GM18502 (cell line): ENCODE results near the gene HTT.
"Not testable (repeated sequence)": the region's sequence is repeated elsewhere in the genome, so short reads cannot be mapped to it uniquely, and the experiment has no call there.

Source experiments
- ATAC-seq: cut with Tn5 transposase; IDR thresholded peaks from one replicate; pipeline ENCODE4 v1.9.1; 2021; ENCODE audit warnings: mild to moderate bottlenecking; ENCODE audit not compliant: unreplicated experiment, poor library complexity

HTT gene

DNA sequence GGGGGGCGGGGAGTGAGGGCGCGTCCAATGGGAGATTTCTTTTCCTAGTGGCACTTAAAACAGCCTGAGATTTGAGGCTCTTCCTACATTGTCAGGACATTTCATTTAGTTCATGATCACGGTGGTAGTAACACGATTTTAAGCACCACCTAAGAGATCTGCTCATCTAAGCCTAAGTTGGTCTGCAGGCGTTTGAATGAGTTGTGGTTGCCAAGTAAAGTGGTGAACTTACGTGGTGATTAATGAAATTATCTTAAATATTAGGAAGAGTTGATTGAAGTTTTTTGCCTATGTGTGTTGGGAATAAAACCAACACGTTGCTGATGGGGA lies 1.1 kb downstream of the HTT start:
- no peak for ATAC-seq

GRCh38 chr4:3077796-3078195 lies 3.3 kb downstream of the HTT start:
- no peak for ATAC-seq

DNA sequence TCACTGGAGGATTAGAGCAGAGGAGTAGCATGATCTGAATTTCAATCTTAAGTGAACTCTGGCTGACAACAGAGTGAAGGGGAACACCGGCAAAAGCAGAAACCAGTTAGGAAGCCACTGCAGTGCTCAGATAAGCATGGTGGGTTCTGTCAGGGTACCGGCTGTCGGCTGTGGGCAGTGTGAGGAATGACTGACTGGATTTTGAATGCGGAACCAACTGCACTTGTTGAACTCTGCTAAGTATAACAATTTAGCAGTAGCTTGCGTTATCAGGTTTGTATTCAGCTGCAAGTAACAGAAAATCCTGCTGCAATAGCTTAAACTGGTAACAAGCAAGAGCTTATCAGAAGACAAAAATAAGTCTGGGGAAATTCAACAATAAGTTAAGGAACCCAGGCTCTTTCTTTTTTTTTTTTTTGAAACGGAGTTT lies 5.2 kb downstream of the HTT start:
- ATAC-seq: no peak

DNA sequence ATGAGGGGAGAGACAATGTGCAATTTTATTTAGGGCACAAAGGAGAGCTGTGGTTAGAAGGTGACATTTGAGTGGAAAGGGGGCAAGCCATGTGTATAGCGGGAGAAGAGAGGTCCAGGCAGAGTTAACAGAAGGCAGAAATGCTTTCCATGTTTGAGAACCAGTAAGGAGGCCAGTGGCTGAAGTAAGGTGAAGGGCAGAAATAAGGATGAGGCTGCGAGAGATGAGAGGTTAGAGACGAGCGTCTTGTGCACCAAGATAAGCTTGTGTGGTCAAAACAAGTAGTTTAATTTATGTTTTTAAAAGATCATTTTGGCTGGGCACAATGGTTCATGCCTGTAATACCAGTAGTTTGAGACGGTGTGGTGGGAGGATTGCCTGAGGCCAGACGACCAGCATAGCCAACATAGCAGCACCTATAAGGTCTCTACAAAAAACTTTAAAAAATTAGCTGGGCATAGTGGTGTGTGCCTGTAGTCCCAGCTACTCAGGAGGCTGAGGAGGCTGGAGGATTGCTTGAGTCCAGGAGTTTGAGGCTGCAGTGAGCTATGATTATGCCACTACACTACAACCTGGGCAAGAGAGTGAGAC lies 8.5 kb downstream of the HTT start:
- ATAC-seq: no peak

- ATAC-seq: no peak
These were observed 9.3 kb downstream of the HTT start for GRCh38 chr4:3083732-3084131.

DNA sequence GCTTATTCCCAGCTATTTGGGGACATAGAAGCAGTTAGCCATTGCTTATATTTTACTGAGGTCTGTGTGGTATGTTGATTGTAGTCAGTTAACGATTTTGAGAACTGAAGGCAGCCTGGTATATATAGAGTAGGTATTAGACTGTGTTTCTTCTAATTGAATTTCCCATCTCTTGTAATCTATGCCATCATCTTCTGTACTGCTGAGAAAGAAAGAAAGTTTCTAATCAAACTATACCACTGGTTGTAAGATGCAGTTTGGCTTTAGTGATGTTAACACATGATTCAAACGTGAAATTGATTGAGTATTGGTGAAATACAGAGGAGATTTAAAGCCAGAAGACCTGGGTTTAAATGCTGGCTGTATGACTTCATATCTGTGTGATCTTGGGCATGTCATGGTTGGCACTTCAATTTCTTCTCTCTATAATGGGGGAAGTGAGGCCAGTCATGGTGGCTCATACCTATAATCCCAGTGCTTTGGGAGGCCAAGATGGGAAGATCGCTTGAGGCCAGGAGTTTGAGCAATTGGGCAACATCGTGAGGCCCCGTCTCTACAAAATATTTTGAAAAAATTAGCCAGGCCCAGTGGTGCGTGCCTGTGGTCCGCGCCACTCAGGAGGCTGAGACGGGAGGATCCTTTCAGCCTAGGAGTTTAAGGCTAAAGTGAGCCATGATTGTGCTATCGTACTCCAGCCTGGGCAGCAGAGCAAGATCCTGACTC lies 11.6 kb downstream of the HTT start:
- ATAC-seq: no peak

GRCh38 chr4:3087115-3087797 lies 12.8 kb downstream of the HTT start:
- no peak for ATAC-seq

GRCh38 chr4:3091464-3091863 lies 17.0 kb downstream of the HTT start:
- ATAC-seq: no peak

- not testable (repeated sequence) for ATAC-seq
These were observed 20.2 kb downstream of the HTT start for GRCh38 chr4:3094701-3095100.

DNA sequence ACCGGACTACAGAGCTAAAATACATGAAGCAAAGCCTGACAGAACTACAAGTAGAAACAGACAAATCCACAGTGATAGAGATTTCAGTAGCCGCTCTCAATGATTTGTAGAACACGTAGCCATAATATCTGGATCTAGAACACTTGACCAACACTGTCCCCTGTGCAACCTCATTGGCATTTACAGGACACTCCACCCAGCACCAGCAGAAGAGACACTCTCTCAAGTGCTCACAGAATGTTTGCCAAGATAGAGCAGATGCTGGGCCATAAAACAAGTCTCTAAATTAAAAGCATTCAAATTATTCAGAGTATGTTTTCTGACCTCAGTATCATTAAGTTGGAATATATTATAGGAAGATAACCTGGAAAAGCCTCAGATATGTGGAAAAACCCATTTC lies 21.7 kb downstream of the HTT start:
- no peak for ATAC-seq

DNA sequence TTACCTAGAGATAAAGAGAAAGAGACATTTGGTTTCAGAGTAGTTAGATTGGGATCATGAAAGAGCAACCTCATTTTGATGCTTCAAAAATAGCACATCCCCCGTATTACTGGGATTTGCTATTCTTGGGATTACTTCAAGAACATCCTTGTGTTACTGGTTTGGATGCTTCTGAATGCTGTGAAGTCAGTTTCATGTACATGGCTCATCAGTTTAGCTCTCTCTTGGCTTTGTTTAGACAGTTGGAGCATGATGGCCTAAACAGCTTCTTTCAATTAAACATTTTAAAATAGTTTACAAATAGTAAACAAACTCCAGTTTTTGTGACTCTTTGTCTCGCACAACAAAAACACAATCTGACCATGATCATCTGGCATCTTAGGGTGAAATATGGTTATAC lies 23.9 kb downstream of the HTT start:
- no peak for ATAC-seq

GRCh38 chr4:3106339-3107186 lies 32.1 kb downstream of the HTT start:
- ATAC-seq: peak; percentile 96

DNA sequence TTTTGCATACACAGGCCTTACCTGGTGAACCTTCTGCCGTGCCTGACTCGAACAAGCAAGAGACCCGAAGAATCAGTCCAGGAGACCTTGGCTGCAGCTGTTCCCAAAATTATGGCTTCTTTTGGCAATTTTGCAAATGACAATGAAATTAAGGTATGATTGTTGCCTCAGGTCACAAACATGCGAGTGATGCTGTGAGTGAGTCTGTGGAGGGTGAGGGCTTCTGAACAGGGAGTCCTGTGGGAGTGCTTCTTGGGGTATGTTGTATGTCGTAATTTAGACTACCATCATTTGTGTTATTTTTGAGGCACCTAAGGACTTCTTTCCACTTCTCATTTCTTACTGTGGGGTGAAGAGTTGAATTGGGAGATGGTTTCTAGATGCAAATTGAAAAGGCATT lies 32.8 kb downstream of the HTT start:
- ATAC-seq: no peak

GRCh38 chr4:3107691-3108121 lies 33.2 kb downstream of the HTT start:
- ATAC-seq: no peak

DNA sequence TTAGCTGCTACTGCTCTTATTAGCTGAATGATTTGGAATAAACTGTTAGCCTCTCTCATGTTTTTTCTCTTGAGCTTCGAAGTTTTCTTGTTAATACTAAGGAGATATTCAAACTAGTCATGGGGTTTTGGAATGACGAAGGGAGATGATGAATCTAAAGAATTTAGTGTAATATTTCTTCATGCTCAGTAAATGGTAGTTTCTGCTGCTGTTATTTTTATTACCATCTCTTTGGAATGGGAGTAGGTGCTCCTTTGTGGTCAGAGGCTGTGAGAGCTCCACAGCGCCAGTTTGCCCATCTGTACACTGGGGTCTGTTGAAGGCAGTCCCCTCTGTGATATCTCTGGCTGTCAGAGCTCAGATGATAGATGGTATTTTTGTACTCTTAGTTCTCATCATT lies 33.7 kb downstream of the HTT start:
- ATAC-seq: no peak

DNA sequence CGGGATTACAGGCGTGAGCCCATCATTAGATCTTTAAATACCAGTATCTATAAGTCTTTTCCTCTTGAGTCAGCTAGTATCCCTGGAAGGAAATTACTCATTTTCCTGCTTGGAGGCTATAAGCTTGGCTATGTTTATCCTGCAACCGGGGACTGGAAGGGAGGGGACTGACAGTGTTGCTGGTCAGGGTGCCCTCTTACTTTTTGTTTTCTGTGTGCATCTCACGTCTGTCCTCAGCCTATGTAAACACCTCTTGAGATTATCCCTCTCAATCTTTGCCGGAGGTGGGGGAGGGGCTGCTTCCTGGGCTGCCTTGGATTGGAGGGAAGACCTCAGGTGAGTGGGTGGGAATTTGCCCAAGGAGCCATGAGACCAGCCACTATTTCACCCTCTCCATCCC lies 37.0 kb downstream of the HTT start:
- no peak for ATAC-seq

GRCh38 chr4:3112201-3112600 lies 37.7 kb downstream of the HTT start:
- ATAC-seq: no peak

- no peak for ATAC-seq
These were observed 38.4 kb downstream of the HTT start for GRCh38 chr4:3112609-3113469.

DNA sequence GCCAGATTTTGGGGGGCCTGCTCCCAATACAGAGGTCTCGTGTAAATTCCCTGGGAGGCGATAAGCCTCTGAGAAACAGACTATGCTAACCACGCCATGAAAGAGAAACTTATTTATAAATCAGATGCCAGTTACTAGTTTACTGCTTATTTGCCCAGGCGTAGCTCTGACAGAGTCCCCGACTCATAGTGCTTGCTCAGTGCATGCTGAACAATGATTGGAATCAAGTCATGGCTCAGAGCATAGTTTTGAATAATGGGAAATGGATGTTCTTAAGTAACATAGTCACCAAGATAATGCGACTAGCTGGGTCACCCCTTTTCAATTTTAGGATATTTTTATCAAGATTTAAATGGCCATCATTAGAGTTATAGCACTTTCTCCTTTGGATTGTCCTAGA lies 39.9 kb downstream of the HTT start:
- ATAC-seq: no peak

- ATAC-seq: no peak
These were observed 41.3 kb downstream of the HTT start for GRCh38 chr4:3115637-3116270.
